Smooth muscle cell (in vitro differentiated cells): ENCODE results near the gene PHF21A. TPM values are rescaled to one million over a fixed set of nuclear protein-coding genes. Genes with fewer than 3 reads are reported as not detected.

Source experiments
- DNase-seq: peaks from one replicate; lab custom pipeline; 2025; ENCODE audit not compliant: unreplicated experiment; lab: John Stamatoyannopoulos, UW
- H2AFZ ChIP-seq: fragments of 200-600 bp; sonication (generic); 2 replicates; pipeline ENCODE4 v1.6.0; 2016; ENCODE audit warnings: antibody characterized with exemption, low read depth, mild to moderate bottlenecking
- H3F3A ChIP-seq: fragments of 200-600 bp; sonication (generic); 2 replicates; pipeline ENCODE4 v1.6.0; 2017; ENCODE audit warnings: antibody characterized with exemption, low read depth
- H3K27ac ChIP-seq: fragments of 200-600 bp; sonication (generic); 2 replicates; pipeline ENCODE4 v1.5.1; 2016; ENCODE audit warnings: low read depth, mild to moderate bottlenecking
- H3K27me3 ChIP-seq: fragments of 200-600 bp; sonication (generic); 2 replicates; pipeline ENCODE4 v1.6.1; 2016; ENCODE audit warnings: low read depth, mild to moderate bottlenecking
- H3K36me3 ChIP-seq: fragments of 200-600 bp; sonication (generic); 2 replicates; pipeline ENCODE4 v1.5.1; 2016; ENCODE audit warnings: low read depth
- H3K4me1 ChIP-seq: fragments of 200-600 bp; sonication (generic); 2 replicates; pipeline ENCODE4 v1.5.1; 2016; ENCODE audit warnings: low read depth
- H3K4me2 ChIP-seq: fragments of 200-600 bp; sonication (generic); 2 replicates; pipeline ENCODE4 v1.6.0; 2016; ENCODE audit warnings: mild to moderate bottlenecking
- H3K4me3 ChIP-seq: fragments of 200-600 bp; sonication (generic); 2 replicates; pipeline ENCODE4 v1.5.1; 2016; ENCODE audit warnings: mild to moderate bottlenecking
- H3K79me2 ChIP-seq: fragments of 200-600 bp; sonication (generic); 2 replicates; pipeline ENCODE4 v1.6.0; 2016; ENCODE audit warnings: low read depth, mild to moderate bottlenecking
- H3K9ac ChIP-seq: fragments of 200-600 bp; sonication (generic); 2 replicates; pipeline ENCODE4 v1.6.0; 2016; ENCODE audit warnings: low read depth
- H3K9me3 ChIP-seq: fragments of 200-600 bp; sonication (generic); replicated peaks from 2 replicates; pipeline ENCODE4 v1.5.1; 2016; ENCODE audit warnings: low read depth
- H4K20me1 ChIP-seq: fragments of 200-600 bp; sonication (generic); 2 replicates; pipeline ENCODE4 v1.6.0; 2016; ENCODE audit warnings: low read depth
- CTCF ChIP-seq: fragments of 200-600 bp; sonication (generic); IDR thresholded peaks from 2 replicates; pipeline ENCODE4 v1.5.1; 2017; ENCODE audit warnings: borderline replicate concordance, mild to moderate bottlenecking, antibody characterized with exemption; ENCODE audit not compliant: insufficient read depth, poor library complexity, severe bottlenecking
- WGBS: methylation state at CpG from one replicate; pipeline ENCODE4 v1.1.7; 2016; ENCODE audit warnings: low lambda C conversion rate; 5-methylcytosine and 5-hydroxymethylcytosine counted together
- polyA plus RNA-seq: library from polyadenylated mRNA; unstranded; fragments of >200 nt; fragmentation: Nextera tagmentation; extraction: Ambion mirVana; gene quantifications from 2 replicates; pipeline ENCODE4 v1.2.1, GENCODE V29; 2016
- total RNA-seq: library from RNA; depleted of rRNA; stranded (reverse); fragments of >200 nt; gene quantifications from 2 replicates; pipeline ENCODE4 v1.2.3, GENCODE V29; 2014

The PHF21A gene
- total and polyA plus RNA-seq, 2 experiments from 2014 or later: 26.1 to 28.7 TPM

- Histone ChIP-seq H3K4me3 (no peak overlapping the region), H3K4me1 (peaks cover 19% of the 10 kb centered on the region), H3K27me3 (no peaks in the 10 kb centered on the region), H2AFZ (no peak overlapping the region), H3K4me2 (no peak overlapping the region), H3K9ac (peak overlapping the region; percentile 13), H3K9me3 (no peaks in the 10 kb centered on the region), H3K79me2 (peaks cover 10% of the 10 kb centered on the region), H3K27ac (peak overlapping the region; percentile 83), H3K36me3 (no peaks in the 10 kb centered on the region), H3F3A (no peaks in the 10 kb centered on the region), H4K20me1 (peaks cover 53% of the 10 kb centered on the region)
- 95% methylated on average over 3 of the region's 3 CpGs for WGBS
- no peak for DNase-seq
- TF ChIP-seq CTCF: no peak
Measured at GRCh38 chr11:46065681-46066080, 55.6 kb downstream of the PHF21A start.

GRCh38 chr11:46064221-46064620 is 57.0 kb downstream of the PHF21A start:
- 66% methylated on average over 2 of the region's 2 CpGs for WGBS
- peak overlapping the region; percentile 83 for H3K27ac ChIP-seq

DNA sequence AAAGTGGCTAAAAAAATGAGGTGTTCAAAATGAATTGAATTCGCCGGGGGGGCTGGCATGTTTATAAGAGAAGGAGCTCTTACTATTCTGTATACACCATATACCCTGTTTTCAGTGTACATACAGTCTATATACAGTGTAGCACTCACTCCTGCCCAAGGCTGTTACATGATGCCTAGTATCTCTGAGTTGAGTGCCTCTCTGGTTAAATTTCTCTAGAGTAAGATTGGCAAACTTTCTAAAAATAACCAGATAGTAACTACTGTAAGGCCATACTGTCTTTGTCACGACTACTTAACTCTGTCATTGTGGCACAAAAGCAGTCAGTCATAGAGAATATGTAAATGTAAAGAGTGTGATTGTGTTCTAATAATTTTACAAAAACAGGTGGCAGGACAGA is 58.1 kb downstream of the PHF21A start:
- Histone ChIP-seq H3K27ac (no peak overlapping the region), H3F3A (no peaks in the 10 kb centered on the region), H3K79me2 (peaks cover 4% of the 10 kb centered on the region), H3K4me2 (no peak overlapping the region), H3K9ac (no peak overlapping the region), H3K36me3 (no peaks in the 10 kb centered on the region), H3K4me1 (peaks cover 19% of the 10 kb centered on the region), H2AFZ (no peak overlapping the region), H4K20me1 (peaks cover 42% of the 10 kb centered on the region), H3K27me3 (no peaks in the 10 kb centered on the region), H3K9me3 (no peaks in the 10 kb centered on the region), H3K4me3 (no peak overlapping the region)
- TF ChIP-seq CTCF: no peak
- WGBS: 90% methylated on average over 3 of the region's 3 CpGs
- no peak for DNase-seq

More at GRCh38 chr11:46064221-46064620, 57.0 kb downstream of the PHF21A start:
- no peaks in the 10 kb centered on the region for H3F3A ChIP-seq
- H3K9ac ChIP-seq: no peak overlapping the region
- no peaks in the 10 kb centered on the region for H3K27me3 ChIP-seq
- H3K9me3 ChIP-seq: no peaks in the 10 kb centered on the region
- H3K79me2 ChIP-seq: peaks cover 4% of the 10 kb centered on the region
- peak overlapping the region; percentile 60 for H3K4me2 ChIP-seq
- peaks cover 19% of the 10 kb centered on the region for H3K4me1 ChIP-seq
- H3K4me3 ChIP-seq: no peak overlapping the region
- H3K36me3 ChIP-seq: no peaks in the 10 kb centered on the region
- H2AFZ ChIP-seq: no peak overlapping the region
- peaks cover 42% of the 10 kb centered on the region for H4K20me1 ChIP-seq
- TF ChIP-seq CTCF: no peak
- no peak for DNase-seq

DNA sequence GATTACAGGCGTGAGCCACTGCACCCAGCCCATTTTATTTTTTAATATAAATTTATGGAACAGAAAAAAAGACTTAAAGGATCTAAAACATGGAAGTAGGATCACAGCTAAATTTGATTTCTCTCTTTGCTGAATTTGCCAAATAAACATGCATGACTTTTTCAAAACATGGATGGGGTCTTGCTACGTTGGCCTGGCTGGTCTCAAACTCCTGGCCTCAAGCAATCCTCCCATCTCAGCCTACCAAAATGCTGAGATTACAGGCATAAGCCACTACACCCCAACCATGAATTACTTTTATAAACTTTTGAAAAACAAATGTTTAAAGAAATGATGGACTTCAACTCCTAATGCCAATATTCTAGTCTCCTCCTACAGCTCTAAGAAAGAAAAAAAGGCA is 61.2 kb downstream of the PHF21A start:
- Histone ChIP-seq H3K27ac (no peak overlapping the region), H3K4me1 (peaks cover 26% of the 10 kb centered on the region), H3K9ac (no peak overlapping the region), H3K4me3 (no peak overlapping the region), H3K36me3 (no peaks in the 10 kb centered on the region), H3K9me3 (no peaks in the 10 kb centered on the region), H3F3A (no peaks in the 10 kb centered on the region), H3K4me2 (no peak overlapping the region), H3K27me3 (no peaks in the 10 kb centered on the region), H3K79me2 (no peaks in the 10 kb centered on the region), H2AFZ (no peak overlapping the region), H4K20me1 (peaks cover 51% of the 10 kb centered on the region)
- no peak for DNase-seq
- 96% methylated on average over 2 of the region's 2 CpGs for WGBS
- TF ChIP-seq CTCF: no peak
